G401.6 (cell line): ENCODE results near the gene GALE.
"Not testable (repeated sequence)": the region's sequence is repeated elsewhere in the genome, so short reads cannot be mapped to it uniquely, and the experiment has no call there.

Source experiments
- FAIRE-seq: peaks from 2 replicates; lab custom pipeline; 2012; peaks lifted over from hg19 to GRCh38; lab: Jason Lieb, UNC

The GALE gene

DNA sequence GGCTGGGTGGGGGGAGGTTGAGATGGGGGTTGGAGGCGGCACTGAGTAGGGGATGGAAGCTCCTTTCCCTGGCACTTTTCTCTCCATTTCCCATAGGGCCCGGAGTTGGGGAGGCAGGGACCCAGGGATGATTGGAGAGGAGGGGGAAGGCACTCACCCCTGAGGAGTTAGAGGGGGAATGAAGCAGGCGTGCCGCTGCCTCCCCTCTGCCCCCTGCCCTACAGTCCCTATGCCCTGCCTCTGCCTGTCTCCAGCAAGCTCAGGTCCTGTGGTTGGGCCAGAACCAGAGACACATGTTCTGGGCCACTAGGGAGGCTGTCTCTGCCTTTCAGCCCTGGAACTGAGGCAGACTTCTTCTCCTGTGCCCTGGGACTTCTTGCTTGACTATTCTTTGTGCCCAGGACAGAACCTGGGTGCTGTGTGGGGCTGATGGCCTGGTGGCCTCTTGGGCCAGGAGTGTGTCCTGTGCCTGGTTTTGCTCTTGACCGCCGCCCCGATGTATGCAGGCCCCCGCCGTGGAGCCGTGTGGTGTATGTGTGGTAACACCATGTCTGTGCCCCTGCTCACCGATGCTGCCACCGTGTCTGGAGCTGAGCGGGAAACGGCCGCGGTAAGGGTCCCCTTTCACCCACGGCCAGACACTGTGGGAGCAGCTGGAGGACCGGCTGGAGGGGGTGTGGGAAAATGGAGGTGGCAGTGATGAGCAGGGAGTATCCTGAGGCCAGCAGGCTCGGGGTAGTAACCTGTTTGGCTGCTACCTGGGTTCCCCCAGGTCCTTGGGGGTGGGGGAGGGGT is 8.2 kb downstream of the GALE start:
- no peak for FAIRE-seq

DNA sequence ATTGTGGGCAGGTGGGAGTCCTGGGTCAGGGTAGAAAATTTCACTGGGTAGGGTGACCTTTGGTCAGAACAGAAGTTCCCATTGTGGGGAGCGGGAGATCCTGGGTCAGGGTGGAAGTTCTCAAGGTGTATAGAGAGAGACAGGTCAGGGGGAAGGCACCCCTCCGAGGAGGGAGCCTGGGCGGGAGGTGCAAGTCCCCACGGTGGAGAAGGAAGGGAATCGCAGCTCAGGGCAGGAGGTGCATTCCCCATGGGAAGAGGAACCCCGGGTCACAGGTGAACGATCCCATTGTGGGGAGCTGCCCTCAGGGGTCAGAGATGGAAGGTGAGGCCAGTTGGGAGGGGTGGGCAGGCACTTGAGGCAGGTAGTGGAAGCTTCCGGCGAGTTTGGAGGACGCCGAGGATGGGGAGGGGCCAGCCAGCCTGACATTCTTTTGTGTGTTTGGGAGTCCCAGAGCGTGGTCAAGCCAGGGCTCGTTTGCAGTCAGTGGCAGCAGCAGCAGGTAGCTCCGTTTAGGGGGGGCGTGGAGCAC is 9.0 kb downstream of the GALE start:
- FAIRE-seq = no peak

DNA sequence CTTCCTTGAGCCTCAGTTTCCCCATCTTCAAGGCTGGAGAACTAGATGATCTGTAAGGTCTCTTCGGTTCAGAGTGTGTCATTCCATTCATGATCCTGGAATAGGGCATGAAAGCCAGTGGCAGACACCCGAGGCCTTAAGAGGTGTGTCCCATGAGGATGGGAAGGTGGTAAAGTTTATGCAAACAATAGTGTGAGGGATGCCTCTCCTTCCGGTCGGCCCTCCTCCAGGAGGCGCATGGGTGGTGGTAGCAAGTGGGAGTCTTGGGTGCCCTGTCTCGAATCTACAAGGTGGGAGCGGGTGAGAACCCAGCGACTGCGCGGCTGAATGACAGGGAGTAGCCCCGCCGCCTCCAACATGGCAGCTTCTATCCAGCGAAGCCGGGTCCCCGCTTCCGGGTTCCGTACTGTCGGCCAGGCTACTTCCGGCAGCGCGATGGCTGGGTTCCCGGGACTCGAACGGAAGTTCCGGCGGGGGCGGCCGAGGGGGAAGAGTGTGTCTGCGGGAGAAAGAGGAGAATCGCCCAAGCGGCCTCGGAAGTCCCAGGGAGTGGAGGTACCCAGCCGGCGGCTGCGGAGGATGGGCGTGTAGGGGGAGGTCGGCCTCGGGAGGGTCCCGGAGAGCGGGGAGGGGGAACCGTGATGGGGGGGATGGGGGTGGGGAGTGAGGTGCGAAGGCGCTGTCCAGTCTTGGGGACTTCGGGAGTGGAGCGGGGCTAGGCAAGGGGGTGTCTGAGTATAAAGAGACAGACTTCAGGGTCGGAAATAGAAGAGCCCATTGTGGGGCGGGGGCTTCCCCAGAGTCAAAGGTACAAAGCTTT is 9.6 kb downstream of the GALE start, which contains the start of gene LYPLA2:
LYPLA2 (plus strand) TSS at position 450 of the 820 bp plus-strand sequence. CDS start 1,538 bp downstream, outside the sequence.
- peak; percentile 93 for FAIRE-seq

DNA sequence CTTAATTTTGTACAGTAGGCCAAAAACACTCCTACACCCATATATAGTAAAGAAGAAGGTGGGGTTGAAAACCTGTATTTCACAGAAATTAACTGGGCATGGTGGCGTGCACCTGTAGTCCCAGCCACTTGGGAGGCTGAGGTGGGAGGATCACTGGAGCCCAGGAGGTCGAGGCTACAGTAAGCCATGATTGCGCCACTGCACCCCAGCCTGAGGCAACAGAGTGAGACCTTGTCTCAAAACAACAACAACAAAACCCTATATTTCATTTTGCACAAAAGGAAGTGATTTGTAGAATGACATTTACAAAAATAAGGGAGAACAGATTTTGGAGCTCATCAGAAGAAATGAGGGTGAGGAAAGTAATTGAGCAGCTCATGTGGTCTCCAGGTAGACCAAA is 11.9 kb downstream of the GALE start:
- FAIRE-seq = no peak

DNA sequence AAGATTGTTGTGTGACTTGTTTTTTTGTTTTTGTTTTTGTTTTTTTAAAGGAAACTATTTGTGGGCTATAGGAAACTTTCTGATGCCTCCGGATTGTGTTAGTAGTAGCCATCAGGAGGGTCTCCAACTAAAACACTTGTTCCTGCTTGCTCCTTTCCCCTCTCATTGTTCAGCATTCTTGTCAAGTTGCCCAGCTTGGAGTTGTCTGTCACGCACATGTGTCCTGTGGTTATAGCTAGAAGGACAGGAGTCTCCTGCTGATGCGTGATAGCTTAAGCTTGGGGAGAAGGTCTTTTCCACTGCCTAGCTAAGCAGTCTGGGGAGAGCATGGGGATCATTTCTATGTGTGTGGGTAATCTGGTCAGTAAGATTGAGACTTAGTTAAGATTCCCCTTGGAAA is 12.9 kb downstream of the GALE start:
- no peak for FAIRE-seq

DNA sequence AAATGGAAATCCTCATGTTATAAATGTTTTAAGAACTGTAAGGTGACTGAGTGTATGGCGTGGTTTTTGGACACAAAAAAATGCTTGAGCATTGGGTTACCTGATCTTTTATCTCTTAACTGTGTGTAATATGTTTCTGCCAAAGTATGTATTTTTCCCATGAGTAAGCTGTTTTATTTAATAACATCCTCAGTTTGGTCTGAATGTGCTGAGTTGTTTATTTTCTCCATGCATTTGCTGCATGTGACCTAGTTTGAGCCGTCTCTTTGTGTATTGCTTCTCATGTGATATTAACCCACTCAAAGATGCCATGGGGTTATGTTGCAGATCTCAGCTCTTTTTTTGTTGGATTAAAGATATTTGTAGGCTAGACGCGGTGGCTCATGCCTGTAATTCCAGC is 15.7 kb downstream of the GALE start:
- no peak for FAIRE-seq

DNA sequence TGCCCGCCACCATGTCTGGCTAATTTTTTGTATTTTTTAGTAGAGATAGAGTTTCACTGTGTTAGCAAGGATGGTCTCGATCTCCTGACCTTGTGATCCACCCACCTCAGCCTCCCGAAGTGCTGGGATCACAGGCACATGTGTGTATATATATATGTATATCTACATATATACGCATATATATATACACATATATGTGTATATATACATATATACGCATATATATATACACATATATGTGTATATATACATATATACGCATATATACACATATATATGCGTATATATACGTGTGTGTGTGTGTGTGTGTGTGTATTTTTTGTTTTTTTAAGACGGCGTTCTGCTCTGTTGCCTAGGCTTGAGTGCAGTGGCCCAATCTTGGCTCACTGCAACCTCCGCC is 17.4 kb downstream of the GALE start:
- not testable (repeated sequence) for FAIRE-seq

DNA sequence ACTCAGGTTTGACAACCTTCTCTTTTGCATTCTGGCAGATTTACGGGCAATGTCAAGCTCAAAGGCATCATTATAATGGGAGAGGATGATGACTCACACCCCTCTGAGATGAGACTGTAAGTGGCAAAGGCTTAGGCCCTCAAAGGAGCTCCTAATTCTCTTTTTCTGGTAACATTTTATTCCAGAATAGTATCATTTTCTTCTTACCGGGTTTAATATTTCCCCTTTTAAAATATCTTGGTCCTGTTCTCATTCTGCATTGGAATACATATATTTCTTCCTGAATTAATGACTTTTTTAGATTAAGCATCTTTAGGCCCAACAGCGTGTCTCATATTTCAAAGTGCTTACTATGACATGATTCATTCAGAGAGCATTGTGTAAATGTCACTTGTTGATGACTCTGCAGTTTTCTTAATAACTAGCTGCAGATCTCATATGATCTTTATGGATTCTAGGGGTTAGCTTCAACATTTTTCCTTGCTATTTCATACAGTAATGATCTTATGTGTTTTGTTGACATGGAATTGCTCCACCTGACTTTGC is 20.7 kb downstream of the GALE start:
- no peak for FAIRE-seq

DNA sequence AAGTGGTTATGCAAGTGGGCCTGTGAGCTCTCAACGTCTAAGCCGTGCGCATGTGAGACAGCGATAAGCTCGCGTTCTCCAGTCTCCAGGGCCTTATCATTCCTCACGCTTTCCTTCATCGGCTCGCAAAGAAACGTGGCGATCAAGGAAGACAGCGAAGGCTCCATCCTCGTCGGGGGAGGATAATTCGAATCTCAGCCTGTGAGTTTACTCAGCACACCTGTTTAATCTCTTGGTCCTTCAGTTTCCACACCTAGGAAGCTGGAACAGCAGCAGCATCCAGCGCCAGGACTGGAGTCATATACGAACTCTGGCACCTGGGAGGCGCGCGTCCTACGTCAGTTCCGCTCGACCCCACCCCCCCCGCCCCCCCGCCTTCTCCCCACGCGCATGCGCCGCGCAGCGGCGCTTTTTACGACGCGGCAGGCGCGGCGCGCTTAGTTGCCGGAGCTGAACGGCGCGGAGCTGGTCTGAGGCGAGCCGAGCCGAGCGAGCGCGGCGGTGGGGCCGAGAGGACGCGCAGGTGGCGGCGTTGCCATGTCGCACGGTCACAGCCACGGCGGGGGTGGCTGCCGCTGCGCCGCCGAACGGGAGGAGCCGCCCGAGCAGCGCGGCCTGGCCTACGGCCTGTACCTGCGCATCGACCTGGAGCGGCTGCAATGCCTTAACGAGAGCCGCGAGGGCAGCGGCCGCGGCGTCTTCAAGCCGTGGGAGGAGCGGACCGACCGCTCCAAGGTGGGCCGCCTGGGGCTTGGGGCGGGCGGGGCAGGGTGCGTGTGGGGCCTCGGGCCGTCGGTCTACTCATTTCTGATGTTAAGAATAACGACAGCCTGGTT is 22.4 kb downstream of the GALE start, which contains the start of gene PITHD1:
PITHD1 (plus strand) TSS at position 440 of the 836 bp plus-strand sequence; CDS start at position 538, 98 bp downstream.
- FAIRE-seq = no peak

DNA sequence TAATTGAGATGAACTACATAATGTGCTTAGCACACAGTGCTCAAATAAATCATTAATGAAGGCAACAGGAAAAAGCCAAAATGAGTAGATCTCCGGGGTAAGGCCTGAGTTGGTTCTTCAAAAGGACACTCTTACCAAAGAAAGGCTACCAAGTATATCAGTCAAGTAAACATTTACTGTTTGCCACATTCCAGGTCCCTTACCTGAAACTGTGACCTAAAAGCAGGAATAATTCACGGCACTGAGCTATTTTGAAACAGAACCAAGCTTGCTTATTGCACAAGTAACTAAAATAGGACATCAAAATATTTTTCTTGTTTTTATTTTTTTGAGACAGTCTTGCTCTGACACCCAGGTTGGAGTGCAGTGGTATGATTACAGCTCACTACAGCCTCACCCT is 24.3 kb downstream of the GALE start:
- FAIRE-seq = no peak

DNA sequence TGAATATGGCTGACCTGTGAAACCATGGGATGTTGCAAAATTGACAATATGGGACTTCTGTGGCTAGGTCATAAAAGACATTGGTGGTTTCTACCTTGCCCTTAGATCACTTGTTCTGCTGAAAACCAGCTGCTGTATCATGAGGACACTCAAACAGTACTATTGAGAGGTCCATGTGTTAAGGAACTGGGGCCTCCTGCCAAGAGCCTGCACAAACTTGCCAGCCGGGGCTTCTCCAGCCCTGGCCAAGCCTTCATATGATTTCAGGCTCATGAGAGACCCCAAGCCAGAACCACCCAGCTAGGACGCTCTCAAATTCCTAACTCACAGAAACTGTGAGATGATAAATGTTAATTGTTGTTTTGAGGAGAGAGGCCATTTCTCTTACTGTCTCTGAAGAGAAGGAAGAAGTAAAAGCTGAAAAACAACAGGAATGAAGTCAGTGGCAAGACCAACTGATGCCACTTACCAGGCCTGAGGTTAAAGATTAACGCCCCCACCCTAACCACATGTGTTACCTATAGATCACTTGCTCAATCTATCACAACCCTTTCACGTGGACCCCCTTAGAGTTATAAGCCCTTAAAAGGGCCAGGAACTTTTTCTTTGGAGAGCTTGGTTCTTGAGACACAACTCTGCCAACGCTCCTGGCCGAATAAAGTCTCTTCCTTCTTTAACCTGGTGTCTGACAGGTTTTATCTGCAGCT is 26.2 kb downstream of the GALE start:
- no peak for FAIRE-seq

DNA sequence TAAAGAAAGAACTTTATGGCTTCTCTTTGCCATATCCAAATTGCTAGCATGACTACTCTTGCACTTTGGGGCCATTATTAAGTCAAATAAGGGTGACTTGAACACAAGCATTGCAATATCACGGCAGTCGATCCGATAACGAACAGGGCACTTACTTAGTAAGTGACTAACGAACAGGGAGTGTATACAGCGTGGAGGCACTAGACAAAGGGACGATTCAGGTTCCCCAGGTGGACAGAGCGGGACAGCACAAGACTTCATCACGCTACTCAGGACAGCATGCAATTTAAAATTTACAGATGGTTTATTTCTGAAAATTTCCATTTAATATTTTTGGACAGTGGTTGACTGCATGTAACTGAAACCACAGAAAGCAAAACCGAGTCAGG is 27.7 kb downstream of the GALE start:
- FAIRE-seq = no peak

DNA sequence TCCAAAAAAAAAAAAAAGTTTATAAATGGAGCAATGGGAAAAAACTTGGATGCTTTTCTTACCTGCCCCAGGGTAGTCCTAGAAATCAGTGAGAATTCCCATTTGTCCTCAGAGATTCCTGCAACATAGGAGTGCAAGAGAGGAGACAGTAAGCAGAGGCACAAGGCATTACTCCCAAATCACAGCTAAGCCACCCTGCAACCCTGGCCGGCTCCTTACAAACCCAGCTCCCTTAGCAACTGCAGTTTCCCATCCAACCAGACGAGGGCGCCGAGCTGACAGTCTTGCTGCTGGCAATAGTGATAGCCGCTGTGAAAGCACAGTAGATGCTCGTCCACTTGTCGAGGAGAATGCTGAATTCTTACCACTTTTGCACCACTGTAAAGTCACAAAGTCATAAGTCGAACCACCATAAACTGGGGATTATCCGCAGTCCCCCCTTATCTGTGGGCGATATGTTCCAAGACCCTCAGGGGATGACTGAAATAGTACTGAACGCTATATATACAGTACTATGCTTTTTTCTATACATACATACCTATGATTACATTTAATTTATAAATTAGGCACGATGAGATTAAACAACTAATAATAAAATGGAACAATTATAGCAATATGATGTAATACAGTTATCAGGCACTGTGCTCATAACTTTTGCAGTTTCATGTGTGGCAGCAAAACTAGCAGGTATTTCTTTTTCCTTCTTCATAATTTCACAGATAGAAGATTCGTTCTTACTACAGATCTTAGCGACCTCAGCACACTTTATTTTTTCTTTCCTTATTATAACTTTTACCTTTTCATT is 28.3 kb downstream of the GALE start:
- FAIRE-seq = peak; percentile 95

DNA sequence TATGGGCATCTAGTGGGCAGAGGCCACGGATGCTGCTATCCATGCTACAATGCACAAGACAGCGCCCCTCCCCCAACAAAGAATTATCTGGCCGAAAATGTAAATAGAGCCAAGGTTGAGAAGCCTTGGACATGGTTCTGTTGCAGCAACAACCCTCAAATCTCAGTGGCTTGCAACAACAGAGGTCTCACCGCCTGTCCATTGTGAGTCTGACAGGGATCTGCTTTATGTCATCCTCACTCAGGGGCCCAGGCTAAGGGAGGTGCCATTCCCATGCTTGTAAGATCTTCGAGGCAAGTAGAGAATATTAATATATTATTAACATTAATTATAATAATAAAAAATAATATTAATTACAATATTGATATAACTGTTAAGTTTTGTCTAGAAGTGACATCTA is 31.8 kb downstream of the GALE start:
- FAIRE-seq = no peak

DNA sequence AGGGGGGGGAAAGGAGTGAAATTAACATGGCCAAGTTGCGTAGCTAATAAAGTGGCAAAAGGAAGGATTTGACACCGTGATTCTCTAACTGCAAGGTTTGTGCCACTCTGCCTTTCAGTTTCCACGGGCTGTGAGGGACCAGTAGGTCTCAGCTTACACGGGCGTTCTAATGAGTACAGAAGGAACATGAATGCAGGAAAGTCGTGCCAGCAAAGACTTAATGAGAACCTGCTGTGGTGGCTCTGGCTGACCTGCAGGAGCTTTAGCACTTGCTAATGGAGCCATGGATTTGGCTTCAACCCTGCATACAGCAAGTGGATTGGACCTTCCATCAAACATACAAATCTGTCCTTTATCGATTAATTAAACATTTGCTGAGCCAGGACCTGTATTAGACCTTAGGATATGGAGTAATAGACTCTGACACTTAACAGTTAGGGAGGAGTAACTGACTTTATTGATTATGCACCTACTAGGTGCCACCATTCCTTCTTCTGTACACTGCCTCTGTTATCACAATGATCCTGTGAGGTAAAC is 37.4 kb downstream of the GALE start:
- FAIRE-seq = no peak

DNA sequence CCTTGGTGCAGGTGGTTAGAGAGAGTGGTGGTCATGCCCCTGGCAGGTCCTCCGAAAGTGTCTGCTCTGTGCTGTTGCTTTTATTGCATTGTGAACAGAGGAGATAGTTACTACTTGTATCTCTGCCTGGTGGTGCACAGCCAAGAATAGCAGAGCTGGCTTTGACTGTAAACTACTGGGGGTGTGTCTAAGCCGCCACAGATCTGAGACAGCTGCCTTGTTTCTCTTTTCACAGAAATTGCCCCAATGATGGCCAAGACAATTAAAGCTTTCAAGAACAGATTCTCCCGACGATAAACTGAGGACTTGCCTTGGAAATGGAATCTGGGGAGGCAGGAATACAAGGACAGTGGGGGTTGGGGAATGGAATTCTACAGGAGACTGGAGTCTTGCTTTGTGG is 41.3 kb downstream of the GALE start:
- no peak for FAIRE-seq

DNA sequence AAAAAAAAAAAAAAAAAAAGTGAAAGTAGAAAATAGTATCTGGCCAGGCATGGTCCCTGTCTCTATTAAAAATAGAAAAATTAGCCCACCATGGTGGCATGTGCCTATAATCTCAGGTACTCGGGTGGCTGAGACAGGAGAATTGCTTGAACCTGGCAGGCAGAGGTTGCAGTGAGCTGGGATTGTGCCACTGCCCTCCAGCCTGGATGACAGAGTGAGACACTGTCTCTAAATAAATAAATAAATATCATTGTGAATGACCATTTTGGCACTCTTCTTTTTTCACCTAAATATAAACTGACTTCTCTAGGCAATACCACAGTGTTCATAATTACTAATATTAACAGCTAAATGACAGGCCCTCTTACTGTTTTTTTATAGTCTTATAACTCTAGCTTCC is 42.7 kb downstream of the GALE start:
- no peak for FAIRE-seq

DNA sequence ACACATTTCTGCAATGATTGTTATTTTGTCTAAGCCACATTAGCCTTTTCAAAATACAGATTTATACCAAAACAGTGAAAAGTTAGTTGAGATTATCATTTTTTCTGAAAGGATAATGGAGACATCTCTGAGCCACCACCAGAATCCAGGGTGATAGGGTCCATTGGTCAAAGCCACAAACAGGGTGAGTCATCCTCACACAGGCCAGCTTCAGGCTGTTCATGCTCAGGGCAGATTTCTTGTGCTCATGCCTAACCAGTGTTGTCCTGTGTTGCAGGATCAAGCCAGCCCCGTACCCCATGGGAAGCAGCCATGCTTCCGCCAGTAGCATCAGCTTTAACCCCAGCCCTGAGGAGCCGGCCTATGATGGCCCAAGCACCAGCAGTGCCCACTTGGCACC is 43.9 kb downstream of the GALE start:
- FAIRE-seq = no peak

DNA sequence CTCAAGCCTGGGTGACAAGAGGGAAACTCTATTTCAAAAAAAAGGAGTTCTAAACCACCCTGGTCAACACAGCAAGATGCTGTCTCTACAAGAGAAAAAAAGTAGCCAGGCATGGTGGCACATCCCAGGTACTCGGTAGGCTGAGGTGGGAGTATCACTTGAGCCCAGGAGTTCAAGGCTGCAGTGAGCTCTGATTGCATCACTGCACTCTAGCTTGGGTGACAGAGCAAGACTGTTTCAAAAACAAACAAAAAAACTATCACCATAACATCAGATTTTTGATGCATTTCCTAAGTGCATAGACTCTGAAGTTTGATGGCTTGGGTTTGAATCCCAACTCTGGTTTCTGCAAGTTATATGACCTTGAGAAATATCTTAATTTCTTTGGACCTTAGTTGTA is 47.6 kb downstream of the GALE start:
- no peak for FAIRE-seq

DNA sequence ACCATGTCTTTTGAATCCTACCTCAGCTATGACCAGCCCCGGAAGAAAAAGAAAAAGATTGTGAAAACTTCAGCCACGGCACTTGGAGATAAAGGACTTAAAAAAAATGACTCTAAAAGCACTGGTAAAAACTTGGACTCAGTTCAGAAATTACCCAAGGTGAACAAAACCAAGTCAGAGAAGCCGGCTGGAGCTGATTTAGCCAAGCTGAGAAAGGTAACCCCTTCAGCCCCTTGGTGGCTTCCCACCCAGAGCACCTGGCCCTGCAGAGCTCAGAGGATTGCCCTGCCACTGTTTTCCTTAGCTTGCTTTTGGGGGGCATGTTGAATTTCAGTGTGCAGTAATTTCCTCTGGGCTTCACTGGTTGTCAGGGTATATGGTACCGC is 48.7 kb downstream of the GALE start:
- no peak for FAIRE-seq
